CD4-positive, CD25-positive, alpha-beta regulatory T cell (primary cell): ENCODE measurements around the gene EFEMP2. TPM values are rescaled to one million over a fixed set of nuclear protein-coding genes. Genes with fewer than 3 reads are reported as not detected.

Experiments
- ATAC-seq, 2 donors: fragments of 150-1000 bp; cut with Tn5 transposase; one replicate each; pipeline ENCODE4 v1.10.0; 2021; ENCODE audit warnings: low read depth in 2 of 2, moderate number of reproducible peaks in 2 of 2, moderate library complexity in 1 of 2
- DNase-seq, 3 donors: peaks; one replicate each; pipeline versions ENCODE4 v3.0.0 to v3.0.0-alpha.2; 2012 to 2022; ENCODE audit warnings: mixed read lengths in 1 of 3
- H3K27ac ChIP-seq: one replicate; pipeline ENCODE4 v1.7.0; 2013; ENCODE audit warnings: mild to moderate bottlenecking, low read length; ENCODE audit not compliant: insufficient read depth, poor library complexity, severe bottlenecking
- H3K27me3 ChIP-seq: one replicate; pipeline ENCODE4 v1.7.0; 2013; ENCODE audit warnings: low read length; ENCODE audit not compliant: control insufficient read depth, insufficient read depth
- H3K36me3 ChIP-seq: one replicate; pipeline ENCODE4 v1.7.0; 2013; ENCODE audit warnings: mild to moderate bottlenecking, low read length, moderate library complexity; ENCODE audit not compliant: control insufficient read depth, insufficient read depth
- H3K4me1 ChIP-seq: 2 replicates; pipeline ENCODE4 v1.7.0; 2013; ENCODE audit warnings: mild to moderate bottlenecking, low read length; ENCODE audit not compliant: insufficient read depth, control insufficient read depth, poor library complexity, severe bottlenecking
- H3K4me3 ChIP-seq: one replicate; pipeline ENCODE4 v1.7.0; 2013; ENCODE audit warnings: low read depth, mild to moderate bottlenecking, low read length, moderate library complexity
- H3K9me3 ChIP-seq, 2 experiments: 1 replicate in 1 of 2; 2 replicates in 1 of 2; pipeline ENCODE4 v1.7.0; 2013; ENCODE audit warnings: low read length in 2 of 2, mild to moderate bottlenecking in 1 of 2, moderate library complexity in 1 of 2; ENCODE audit not compliant: control insufficient read depth in 2 of 2
- H3K27ac Mint-ChIP-seq, 3 donors: one replicate each; pipeline ENCODE4 v1.8.0; 2020 to 2022; ENCODE audit warnings: mild to moderate bottlenecking in 3 of 3, mixed read lengths in 3 of 3, moderate library complexity in 2 of 3
- H3K27me3 Mint-ChIP-seq: one replicate; pipeline ENCODE4 v1.8.0; 2022; ENCODE audit warnings: mild to moderate bottlenecking, mixed read lengths
- H3K36me3 Mint-ChIP-seq: one replicate; pipeline ENCODE4 v1.8.0; 2020; ENCODE audit warnings: mixed read lengths
- H3K4me1 Mint-ChIP-seq, 4 donors: one replicate each; pipeline ENCODE4 v1.8.0; 2020 to 2022; ENCODE audit warnings: mixed read lengths in 4 of 4, mild to moderate bottlenecking in 1 of 4
- H3K4me3 Mint-ChIP-seq, 4 donors: one replicate each; pipeline ENCODE4 v1.8.0; 2020 to 2022; ENCODE audit warnings: mild to moderate bottlenecking in 4 of 4, mixed read lengths in 4 of 4, moderate library complexity in 3 of 4
- H3K9me3 Mint-ChIP-seq, 7 donors: one replicate each; pipeline ENCODE4 v1.8.0; 2020 to 2022; ENCODE audit warnings: mixed read lengths in 7 of 7, mild to moderate bottlenecking in 3 of 7, moderate library complexity in 2 of 7
- polyA plus RNA-seq, 4 donors: library from polyadenylated mRNA; unstranded; fragments of 300-500 nt; fragmentation: Illumina TruSeq; gene quantifications; one replicate each; pipeline ENCODE4 v1.2.3, GENCODE V29; 2021
- total RNA-seq: library from RNA; stranded (reverse); gene quantifications from one replicate; pipeline ENCODE4 v1.2.3, GENCODE V29; 2022

Gene EFEMP2
- total and polyA plus RNA-seq, 5 donors from 2014 or later, result 0.21 to 5.8 (median 0.32) TPM

GRCh38 chr11:65861533-65862183 lies 10.9 kb downstream of the EFEMP2 start:
- H3K27ac ChIP-seq, result no peak overlapping the region
- H3K36me3 Mint-ChIP-seq, result peaks cover 10% of the 10 kb centered on the region

DNA sequence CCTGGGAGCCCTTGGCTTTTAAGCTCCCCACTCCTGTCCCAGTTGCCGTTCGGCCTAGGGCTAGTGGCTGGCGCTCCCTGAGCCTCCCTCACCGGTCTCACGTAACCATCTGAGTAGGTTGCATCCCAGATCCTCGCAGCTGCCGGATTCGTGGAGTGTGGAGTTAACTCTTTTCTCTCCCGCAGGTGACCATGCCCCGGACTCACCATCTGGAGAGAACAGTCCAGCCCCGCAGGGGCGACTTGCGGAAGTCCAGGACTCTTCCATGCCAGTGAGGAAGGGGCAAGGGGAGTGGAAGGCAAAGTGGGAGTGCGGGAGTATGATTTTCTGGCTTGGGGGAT lies 11.5 kb downstream of the EFEMP2 start:
- Mint-ChIP-seq H3K27me3 (peaks cover 7% of the 10 kb centered on the region), H3K4me3 (peak overlapping the region; percentile 94 to 99 (median 96)), H3K4me1 (peaks cover 3 to 39% (median 29%) of the 10 kb centered on the region in 4 donors), H3K36me3 (peaks cover 16% of the 10 kb centered on the region), H3K27ac (peak overlapping the region in 2 of 3 donors; percentile 96 to 98), H3K9me3 (no peaks in the 10 kb centered on the region)
- DNase-seq (no peak), ATAC-seq (no peak)
- H3K27me3 ChIP-seq, result no peaks in the 10 kb centered on the region
- no peaks in the 10 kb centered on the region for H3K9me3 ChIP-seq
- peaks cover 49% of the 10 kb centered on the region for H3K4me1 ChIP-seq
- peak overlapping the region; percentile 65 for H3K4me3 ChIP-seq
- peaks cover 40% of the 10 kb centered on the region for H3K36me3 ChIP-seq
- H3K27ac ChIP-seq, result peak overlapping the region; percentile 95

More at GRCh38 chr11:65861533-65862183, 10.9 kb downstream of the EFEMP2 start:
- DNase-seq (no peak), ATAC-seq (no peak)
- Histone ChIP-seq H3K4me1 (peaks cover 44% of the 10 kb centered on the region), H3K4me3 (peak overlapping the region; percentile 65), H3K27me3 (no peaks in the 10 kb centered on the region), H3K36me3 (peaks cover 39% of the 10 kb centered on the region), H3K9me3 (no peaks in the 10 kb centered on the region)
- peak overlapping the region; percentile 51 to 99 (median 94) for H3K4me3 Mint-ChIP-seq
- H3K9me3 Mint-ChIP-seq, result no peaks in the 10 kb centered on the region
- peaks cover 3 to 34% (median 24%) of the 10 kb centered on the region in 4 donors for H3K4me1 Mint-ChIP-seq
- H3K27ac Mint-ChIP-seq, result peak overlapping the region in 2 of 3 donors; percentile 42 to 43
- H3K27me3 Mint-ChIP-seq, result peaks cover 7% of the 10 kb centered on the region

DNA sequence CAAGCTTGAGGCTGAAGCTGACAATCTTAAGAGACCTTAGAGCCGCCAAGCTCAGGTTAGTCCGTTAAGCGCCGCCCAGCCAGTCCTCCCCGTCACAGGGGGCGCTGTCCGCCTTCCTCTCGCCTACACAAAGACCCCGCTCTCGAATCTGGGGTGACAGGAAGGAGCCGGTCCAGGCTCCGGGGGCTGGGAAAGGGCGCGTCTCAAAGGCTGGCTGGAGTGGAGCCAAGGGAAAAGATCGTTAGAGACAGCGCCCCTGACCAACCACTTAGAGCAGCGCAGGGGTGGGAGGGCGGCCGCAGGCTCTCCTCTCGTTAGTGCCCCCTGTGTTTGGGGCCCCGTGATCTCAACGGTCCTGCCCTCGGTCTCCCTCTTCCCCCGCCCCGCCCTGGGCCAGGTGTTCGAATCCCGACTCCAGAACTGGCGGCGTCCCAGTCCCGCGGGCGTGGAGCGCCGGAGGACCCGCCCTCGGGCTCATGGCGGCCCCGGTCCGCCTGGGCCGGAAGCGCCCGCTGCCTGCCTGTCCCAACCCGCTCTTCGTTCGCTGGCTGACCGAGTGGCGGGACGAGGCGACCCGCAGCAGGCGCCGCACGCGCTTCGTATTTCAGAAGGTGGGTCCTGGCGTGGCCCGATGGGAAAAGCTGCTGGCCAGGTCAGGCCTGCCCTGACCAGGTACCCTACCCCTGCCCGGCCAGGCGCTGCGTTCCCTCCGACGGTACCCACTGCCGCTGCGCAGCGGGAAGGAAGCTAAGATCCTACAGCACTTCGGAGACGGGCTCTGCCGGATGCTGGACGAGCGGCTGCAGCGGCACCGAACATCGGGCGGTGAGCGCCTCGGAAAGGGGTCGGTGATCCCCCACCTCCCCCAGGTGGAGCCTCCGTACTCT lies 12.1 kb downstream of the EFEMP2 start, which contains the start of gene MUS81:
Gene MUS81, plus strand, starts transcription at position 156 of the 887 bp plus-strand sequence. Its CDS starts 321 bp downstream, at position 477.
- H3K27ac Mint-ChIP-seq, result peak within 1 kb of the TSS; percentile 96 to 99 (median 98)
- peak within 1 kb of the TSS; percentile 94 to 99 (median 96) for H3K4me3 Mint-ChIP-seq
- peak; percentile 90 to 98 (median 94) for DNase-seq
- Histone ChIP-seq H3K27me3 (no peaks in the 10 kb centered on the region), H3K27ac (peak within 1 kb of the TSS; percentile 95), H3K4me3 (peak within 1 kb of the TSS; percentile 95), H3K9me3 (no peaks in the 10 kb centered on the region), H3K4me1 (peaks cover 55% of the 10 kb centered on the region), H3K36me3 (peaks cover 42% of the 10 kb centered on the region)
- peaks cover 3 to 45% (median 34%) of the 10 kb centered on the region in 4 donors for H3K4me1 Mint-ChIP-seq
- H3K9me3 Mint-ChIP-seq, result no peaks in the 10 kb centered on the region
- ATAC-seq, result peak; percentile 46 to 47
- H3K36me3 Mint-ChIP-seq, result peaks cover 19% of the 10 kb centered on the region
- peaks cover 7% of the 10 kb centered on the region for H3K27me3 Mint-ChIP-seq

DNA sequence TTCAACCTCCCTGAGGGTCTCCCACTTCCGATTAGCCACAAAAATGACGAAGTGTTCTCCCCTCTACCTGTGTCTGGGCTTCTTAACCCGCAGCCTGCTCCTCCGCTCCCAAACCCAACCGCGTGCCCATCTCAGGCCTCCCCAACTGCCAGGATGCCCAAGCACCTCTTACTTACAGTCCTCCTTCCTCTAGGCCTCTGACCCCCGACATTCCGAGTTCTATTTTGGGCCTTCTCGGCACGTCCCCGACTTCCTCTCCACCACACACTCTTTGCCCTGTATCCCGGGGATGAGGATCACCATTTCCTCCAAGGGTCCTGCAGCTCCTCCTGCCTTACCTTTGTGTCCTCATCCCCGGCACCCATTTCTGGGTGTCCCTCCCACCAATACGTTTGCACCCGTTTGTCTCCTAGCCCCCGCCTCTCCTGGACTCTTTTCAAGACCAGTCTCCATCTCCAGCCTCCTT lies 12.8 kb downstream of the EFEMP2 start:
- H3K4me1 ChIP-seq, result peaks cover 62% of the 10 kb centered on the region
- peak overlapping the region; percentile 95 for H3K27ac ChIP-seq
- peaks cover 42% of the 10 kb centered on the region for H3K36me3 ChIP-seq
- no peak for ATAC-seq
- peak overlapping the region; percentile 96 to 99 (median 98) for H3K27ac Mint-ChIP-seq
- no peaks in the 10 kb centered on the region for H3K27me3 ChIP-seq
- peaks cover 3 to 50% (median 35%) of the 10 kb centered on the region in 4 donors for H3K4me1 Mint-ChIP-seq
- H3K4me3 ChIP-seq, result peak overlapping the region; percentile 95
- no peaks in the 10 kb centered on the region for H3K9me3 Mint-ChIP-seq
- peak overlapping the region; percentile 94 to 99 (median 96) for H3K4me3 Mint-ChIP-seq
- peaks cover 17% of the 10 kb centered on the region for H3K36me3 Mint-ChIP-seq
- peaks cover 7% of the 10 kb centered on the region for H3K27me3 Mint-ChIP-seq
- no peak for DNase-seq
- no peaks in the 10 kb centered on the region for H3K9me3 ChIP-seq

DNA sequence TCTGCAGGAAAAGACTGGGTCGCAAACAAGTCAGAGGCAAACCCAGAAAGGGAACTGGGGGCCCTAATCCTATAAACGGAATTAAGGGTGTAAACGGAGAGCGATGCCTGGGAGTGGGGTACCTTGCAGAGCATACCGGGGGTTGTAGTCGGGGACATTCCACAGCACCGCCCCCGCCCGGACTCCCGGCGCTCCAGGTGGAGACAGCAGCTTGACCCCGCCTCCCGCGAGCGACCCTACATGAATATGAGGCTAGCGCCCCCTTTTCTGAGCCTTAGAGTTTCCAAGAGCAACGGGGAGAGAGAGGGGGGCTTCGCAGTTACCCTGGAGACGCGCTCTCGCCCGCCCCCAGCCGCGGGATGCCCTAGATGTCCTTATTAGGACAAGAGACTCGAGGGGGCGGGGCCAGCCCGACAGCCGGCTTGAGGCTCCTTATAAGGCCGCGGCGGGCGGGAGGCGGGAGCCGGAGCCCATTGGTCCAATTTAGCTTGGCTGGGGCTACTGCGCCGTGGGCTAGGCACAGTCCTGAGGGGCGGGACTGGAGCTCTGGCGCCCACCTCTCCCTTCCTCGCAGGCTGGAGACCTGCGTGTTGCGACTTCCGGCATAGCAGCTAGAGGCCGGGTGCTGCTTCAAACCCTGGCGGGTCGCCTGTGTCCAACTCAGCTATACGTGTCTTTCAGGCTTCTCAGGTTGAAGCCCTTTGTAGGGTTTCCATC lies 13.3 kb downstream of the EFEMP2 start:
- DNase-seq, result peak; percentile 93 to 100 (median 96)
- Mint-ChIP-seq H3K27ac (peak overlapping the region; percentile 96 to 99 (median 98)), H3K27me3 (peaks cover 7% of the 10 kb centered on the region), H3K9me3 (peaks cover 0 to 2% (median 0%) of the 10 kb centered on the region in 7 donors), H3K4me3 (peak overlapping the region; percentile 94 to 99 (median 96)), H3K4me1 (peaks cover 3 to 56% (median 39%) of the 10 kb centered on the region in 4 donors), H3K36me3 (peaks cover 23% of the 10 kb centered on the region)
- H3K36me3 ChIP-seq, result peaks cover 42% of the 10 kb centered on the region
- peak overlapping the region; percentile 95 for H3K4me3 ChIP-seq
- H3K9me3 ChIP-seq, result no peaks in the 10 kb centered on the region
- ATAC-seq, result peak; percentile 52 to 59
- peak overlapping the region; percentile 95 for H3K27ac ChIP-seq
- peaks cover 68% of the 10 kb centered on the region for H3K4me1 ChIP-seq
- no peaks in the 10 kb centered on the region for H3K27me3 ChIP-seq

- Histone ChIP-seq H3K4me3 (peak overlapping the region; percentile 95), H3K4me1 (peaks cover 71% of the 10 kb centered on the region), H3K9me3 (no peaks in the 10 kb centered on the region), H3K27ac (peak overlapping the region; percentile 95), H3K27me3 (no peaks in the 10 kb centered on the region), H3K36me3 (peaks cover 42% of the 10 kb centered on the region)
- ATAC-seq, result no peak
- H3K36me3 Mint-ChIP-seq, result peaks cover 28% of the 10 kb centered on the region
- peak overlapping the region; percentile 86 to 98 (median 96) for H3K27ac Mint-ChIP-seq
- peaks cover 0 to 2% (median 0%) of the 10 kb centered on the region in 7 donors for H3K9me3 Mint-ChIP-seq
- peaks cover 7% of the 10 kb centered on the region for H3K27me3 Mint-ChIP-seq
- peak overlapping the region; percentile 94 to 99 (median 96) for H3K4me3 Mint-ChIP-seq
- peaks cover 3 to 62% (median 42%) of the 10 kb centered on the region in 4 donors for H3K4me1 Mint-ChIP-seq
- DNase-seq, result peak in 1 of 3 donors; percentile 57
Observed at GRCh38 chr11:65858681-65859087, 13.9 kb downstream of the EFEMP2 start.
